Measurements from ENCODE around the gene SERPINA6. TPM values are rescaled to one million over a fixed set of nuclear protein-coding genes. Genes with fewer than 3 reads are reported as not detected.

The SERPINA6 gene
- total RNA-seq, 1 donor from 2014 or later = not detected

DNA sequence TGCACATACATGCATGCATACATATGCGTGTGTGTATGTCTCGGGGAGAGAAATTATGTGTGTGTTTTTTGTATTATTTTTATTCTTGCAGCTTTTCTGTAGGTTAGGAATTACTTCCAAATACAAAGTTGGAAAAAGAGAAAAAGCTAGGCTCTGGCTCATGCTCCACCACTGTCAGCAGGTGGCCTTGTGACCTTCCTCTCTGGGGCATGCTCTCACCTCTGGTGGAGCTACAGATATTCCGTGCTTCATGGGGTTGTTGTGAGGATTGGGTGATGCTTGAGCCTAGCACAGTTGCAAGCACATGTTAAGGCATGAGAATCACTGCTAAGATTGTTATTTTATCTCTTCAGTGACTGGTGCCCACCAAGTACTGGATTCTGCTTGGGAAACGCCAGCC lies 6.7 kb upstream of the SERPINA6 start:
- H3K27ac Mint-ChIP-seq = no peak overlapping the region
- DNase-seq (ENCODE audit: low spot score in 2 of 2, unreplicated experiment in 2 of 2) = no peak
- no peaks in the 10 kb centered on the region for H3K36me3 Mint-ChIP-seq
- no peaks in the 10 kb centered on the region for H3K4me1 Mint-ChIP-seq
- no peak overlapping the region for H3K4me3 Mint-ChIP-seq
- peaks cover 9% of the 10 kb centered on the region for H3K9me3 Mint-ChIP-seq
- TF ChIP-seq, protein P1, sequence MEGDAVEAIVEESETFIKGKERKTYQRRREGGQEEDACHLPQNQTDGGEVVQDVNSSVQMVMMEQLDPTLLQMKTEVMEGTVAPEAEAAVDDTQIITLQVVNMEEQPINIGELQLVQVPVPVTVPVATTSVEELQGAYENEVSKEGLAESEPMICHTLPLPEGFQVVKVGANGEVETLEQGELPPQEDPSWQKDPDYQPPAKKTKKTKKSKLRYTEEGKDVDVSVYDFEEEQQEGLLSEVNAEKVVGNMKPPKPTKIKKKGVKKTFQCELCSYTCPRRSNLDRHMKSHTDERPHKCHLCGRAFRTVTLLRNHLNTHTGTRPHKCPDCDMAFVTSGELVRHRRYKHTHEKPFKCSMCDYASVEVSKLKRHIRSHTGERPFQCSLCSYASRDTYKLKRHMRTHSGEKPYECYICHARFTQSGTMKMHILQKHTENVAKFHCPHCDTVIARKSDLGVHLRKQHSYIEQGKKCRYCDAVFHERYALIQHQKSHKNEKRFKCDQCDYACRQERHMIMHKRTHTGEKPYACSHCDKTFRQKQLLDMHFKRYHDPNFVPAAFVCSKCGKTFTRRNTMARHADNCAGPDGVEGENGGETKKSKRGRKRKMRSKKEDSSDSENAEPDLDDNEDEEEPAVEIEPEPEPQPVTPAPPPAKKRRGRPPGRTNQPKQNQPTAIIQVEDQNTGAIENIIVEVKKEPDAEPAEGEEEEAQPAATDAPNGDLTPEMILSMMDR (IDR thresholded peaks at IDR 0.05; ENCODE audit: unreplicated experiment) = no peak
- no peaks in the 10 kb centered on the region for H3K27me3 Mint-ChIP-seq (ENCODE audit: low read depth)

GRCh38 chr14:94328196-94328595 lies 5.1 kb upstream of the SERPINA6 start:
- Mint-ChIP-seq H3K27ac (no peak overlapping the region), H3K27me3 (ENCODE audit: low read depth) (peaks cover 4% of the 10 kb centered on the region), H3K4me1 (no peaks in the 10 kb centered on the region), H3K4me3 (no peak overlapping the region), H3K36me3 (no peaks in the 10 kb centered on the region), H3K9me3 (peaks cover 5% of the 10 kb centered on the region)
- TF ChIP-seq, protein P1 (IDR thresholded peaks at IDR 0.05; ENCODE audit: unreplicated experiment) = no peak
- no peak for DNase-seq (ENCODE audit: low spot score in 2 of 2, unreplicated experiment in 2 of 2)

- H3K4me3 Mint-ChIP-seq = no peak overlapping the region
- H3K27me3 Mint-ChIP-seq (ENCODE audit: low read depth) = peaks cover 4% of the 10 kb centered on the region
- H3K27ac Mint-ChIP-seq = no peak overlapping the region
- TF ChIP-seq, protein P1 (IDR thresholded peaks at IDR 0.05; ENCODE audit: unreplicated experiment) = no peak
- peaks cover 10% of the 10 kb centered on the region for H3K9me3 Mint-ChIP-seq
- no peaks in the 10 kb centered on the region for H3K36me3 Mint-ChIP-seq
- DNase-seq (ENCODE audit: low spot score in 2 of 2, unreplicated experiment in 2 of 2) = no peak
- H3K4me1 Mint-ChIP-seq = no peaks in the 10 kb centered on the region
These were observed 1.5 kb downstream of the SERPINA6 start for GRCh38 chr14:94321421-94322271.

DNA sequence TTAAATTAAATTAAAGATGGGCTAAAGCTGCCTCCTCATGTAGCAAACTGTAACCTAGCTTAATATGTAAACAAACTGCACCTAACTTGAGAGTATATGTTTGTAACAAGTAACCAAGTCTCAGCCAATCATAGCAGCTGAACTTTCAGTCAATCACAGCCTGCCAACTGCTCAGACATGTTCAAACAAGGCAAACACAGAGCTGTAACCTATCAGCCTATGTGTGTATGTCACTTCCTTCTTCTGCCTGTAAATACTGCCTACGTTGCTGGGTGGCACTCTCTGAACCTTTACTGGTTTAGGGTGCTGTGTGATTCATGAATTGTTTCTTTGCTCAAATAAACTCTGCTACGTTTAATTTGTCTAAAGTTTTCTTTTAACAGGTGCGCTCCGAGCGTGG lies 2.9 kb downstream of the SERPINA6 start:
- no peak overlapping the region for H3K27ac Mint-ChIP-seq
- TF ChIP-seq, protein P1 (IDR thresholded peaks at IDR 0.05; ENCODE audit: unreplicated experiment) = no peak
- peaks cover 4% of the 10 kb centered on the region for H3K27me3 Mint-ChIP-seq (ENCODE audit: low read depth)
- DNase-seq (ENCODE audit: low spot score in 2 of 2, unreplicated experiment in 2 of 2) = no peak
- H3K9me3 Mint-ChIP-seq = peaks cover 16% of the 10 kb centered on the region
- no peak overlapping the region for H3K4me3 Mint-ChIP-seq
- no peaks in the 10 kb centered on the region for H3K36me3 Mint-ChIP-seq
- H3K4me1 Mint-ChIP-seq = no peaks in the 10 kb centered on the region

DNA sequence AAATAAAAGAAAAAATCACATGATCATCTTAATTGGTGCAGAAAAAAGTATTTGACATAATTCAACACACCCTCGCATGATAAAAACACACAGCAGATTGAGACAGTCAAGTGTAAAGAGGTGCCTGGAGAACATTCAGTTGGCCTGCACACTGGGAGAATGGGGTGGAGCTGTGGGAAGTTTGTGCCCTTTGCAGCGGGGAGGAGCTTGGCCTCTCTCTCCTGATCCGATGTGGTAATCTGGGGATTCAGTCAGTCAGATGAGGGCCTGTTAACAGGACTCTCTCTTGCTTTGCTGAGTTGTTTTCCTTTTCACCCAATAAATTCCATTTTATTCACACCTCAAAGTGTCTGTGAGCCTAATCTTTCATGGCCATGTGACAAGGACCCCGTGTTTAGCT lies 5.9 kb downstream of the SERPINA6 start:
- no peaks in the 10 kb centered on the region for H3K27me3 Mint-ChIP-seq (ENCODE audit: low read depth)

More for the DNA sequence above, 5.9 kb downstream of the SERPINA6 start:
- no peak overlapping the region for H3K27ac Mint-ChIP-seq
- no peaks in the 10 kb centered on the region for H3K4me1 Mint-ChIP-seq
- no peak for DNase-seq (ENCODE audit: low spot score in 2 of 2, unreplicated experiment in 2 of 2)
- no peaks in the 10 kb centered on the region for H3K36me3 Mint-ChIP-seq
- H3K4me3 Mint-ChIP-seq = no peak overlapping the region
- TF ChIP-seq, protein P1 (IDR thresholded peaks at IDR 0.05; ENCODE audit: unreplicated experiment) = no peak
- H3K9me3 Mint-ChIP-seq = peaks cover 21% of the 10 kb centered on the region

Measured in mesothelial cell of epicardium (in vitro differentiated cells).